A549 (cell line): ENCODE results near the gene PIH1D1. TPM values are rescaled to one million over a fixed set of nuclear protein-coding genes. Genes with fewer than 3 reads are reported as not detected.

Source experiments
- ATAC-seq, 2 experiments: fragments of 200-7000 bp in 1 of 2; fragments of >200 bp in 1 of 2; cut with Nextera tagmentation in 1 of 2; cut with Tn5 transposase in 1 of 2; 3 replicates each; pipeline versions ENCODE4 v1.8.0 to v1.9.1; 2018 to 2020; ENCODE audit warnings: mild to moderate bottlenecking in 1 of 2, moderate library complexity in 1 of 2
- CTCF ChIA-PET: fragments of 300-600 bp; sonication (Branson Sonifier 250); formaldehyde crosslinking; extraction: SDS; loops from one replicate; lab custom pipeline; 2021; ENCODE audit warnings: antibody characterized with exemption, inconsistent platforms; lab: Yijun Ruan, JAX
- POLR2A ChIA-PET: fragments of 350-600 bp; formaldehyde crosslinking; extraction: SDS; loops from one replicate; lab custom pipeline; 2021; ENCODE audit warnings: antibody characterized with exemption, inconsistent platforms; lab: Yijun Ruan, JAX
- DNase-seq, 2 experiments: peaks; one replicate each; pipeline versions ENCODE4 v3.0.0 to v3.0.0-alpha.2; 2011 to 2016; ENCODE audit warnings: low read depth in 1 of 2, low spot score in 1 of 2
- FAIRE-seq: peaks from 2 replicates; lab custom pipeline; 2011; peaks lifted over from hg19 to GRCh38; lab: Jason Lieb, UNC
- H3K27ac ChIP-seq, 2 experiments: fragments of >200 bp; sonication (Bioruptor Twin); formaldehyde crosslinking; 3 replicates each; pipeline ENCODE4 v1.5.1; 2016 to 2017
- H3K4me1 ChIP-seq: fragments of >200 bp; sonication (Bioruptor Twin); formaldehyde crosslinking; 3 replicates; pipeline ENCODE4 v1.6.1; 2016
- H3K4me2 ChIP-seq: fragments of >200 bp; sonication (Bioruptor Twin); formaldehyde crosslinking; 3 replicates; pipeline ENCODE4 v1.6.1; 2016
- H3K4me3 ChIP-seq: fragments of >200 bp; sonication (Bioruptor Twin); formaldehyde crosslinking; 3 replicates; pipeline ENCODE4 v1.5.1; 2016
- H3K9me3 ChIP-seq: fragments of >200 bp; sonication (Bioruptor Twin); formaldehyde crosslinking; 3 replicates; pipeline ENCODE4 v1.6.1; 2016
- CEBPB ChIP-seq, 2 experiments: fragments of >200 bp in 1 of 2; sonication (Bioruptor Twin) in 1 of 2; formaldehyde crosslinking in 1 of 2; IDR thresholded peaks; 2 replicates each; pipeline ENCODE4 v1.6.1; 2012 to 2016
- CTCF ChIP-seq: fragments of >200 bp; sonication (Bioruptor Twin); formaldehyde crosslinking; IDR thresholded peaks from 3 replicates; pipeline ENCODE4 v1.5.1; 2016
- FOSB ChIP-seq: fragments of 250-450 bp; sonication (Bioruptor Pico); IDR thresholded peaks from 2 replicates; pipeline ENCODE4 v1.5.0; 2020; ENCODE audit warnings: mild to moderate bottlenecking, moderate library complexity
- HDAC2 ChIP-seq: fragments of 200-600 bp; sonication (generic); IDR thresholded peaks from 2 replicates; pipeline ENCODE4 v1.6.1; 2016
- HEYL ChIP-seq: fragments of 250-450 bp; sonication (Bioruptor Pico); IDR thresholded peaks from 2 replicates; pipeline ENCODE4 v1.8.0; 2021; ENCODE audit warnings: mild to moderate bottlenecking, moderate library complexity
- HMGXB4 ChIP-seq: fragments of 250-450 bp; sonication (Bioruptor Pico); IDR thresholded peaks from 2 replicates; pipeline ENCODE4 v1.5.0; 2021; ENCODE audit warnings: mild to moderate bottlenecking, moderate library complexity, borderline replicate concordance
- KDM5A ChIP-seq: fragments of 200-600 bp; sonication (generic); IDR thresholded peaks from 2 replicates; pipeline ENCODE4 v1.6.1; 2016; ENCODE audit warnings: antibody characterized with exemption, mild to moderate bottlenecking
- MAFK ChIP-seq: fragments of 450-650 bp; IDR thresholded peaks from 2 replicates; pipeline ENCODE4 v1.6.1; 2014; ENCODE audit not compliant: partially characterized antibody
- MAZ ChIP-seq: fragments of 150-350 bp; IDR thresholded peaks from 2 replicates; pipeline ENCODE4 v1.6.1; 2014; ENCODE audit warnings: antibody characterized with exemption, low read depth, low read length, borderline replicate concordance
- NPAS2 ChIP-seq: fragments of 250-450 bp; sonication (Bioruptor Pico); IDR thresholded peaks from 2 replicates; pipeline ENCODE4 v1.8.0; 2022; ENCODE audit warnings: mild to moderate bottlenecking, moderate library complexity, borderline replicate concordance
- POLR2AphosphoS2 ChIP-seq: conservative IDR thresholded peaks from 2 replicates; pipeline ENCODE4 v1.6.1; 2012; ENCODE audit warnings: low read length, improper control_type of control experiment, inconsistent platforms
- RAD21 ChIP-seq, 2 experiments: fragments of >200 bp in 1 of 2; sonication (Bioruptor Twin) in 1 of 2; formaldehyde crosslinking in 1 of 2; IDR thresholded peaks in 1 of 2; conservative IDR thresholded peaks in 1 of 2; 2 replicates in 1 of 2; 3 replicates in 1 of 2; pipeline ENCODE4 v1.6.1; 2012 to 2018; ENCODE audit warnings: inconsistent platforms in 1 of 2
- RARB ChIP-seq: fragments of 250-450 bp; sonication (Bioruptor Pico); IDR thresholded peaks from 2 replicates; pipeline ENCODE4 v1.8.0; 2021; ENCODE audit warnings: mild to moderate bottlenecking, moderate library complexity
- RCOR1 ChIP-seq: fragments of 150-350 bp; IDR thresholded peaks from 2 replicates; pipeline ENCODE4 v1.6.1; 2014; ENCODE audit warnings: antibody characterized with exemption, low read length, low read depth
- SMC3 ChIP-seq: fragments of >200 bp; sonication (Bioruptor Twin); formaldehyde crosslinking; IDR thresholded peaks from 3 replicates; pipeline ENCODE4 v1.6.1; 2018; ENCODE audit warnings: inconsistent platforms
- ZFP36 ChIP-seq: fragments of 450-650 bp; IDR thresholded peaks from 2 replicates; pipeline ENCODE4 v1.6.1; 2014; ENCODE audit warnings: borderline replicate concordance; ENCODE audit not compliant: partially characterized antibody
- WGBS: methylation state at CpG from one replicate; pipeline ENCODE4 v1.1.6; 2017; ENCODE audit errors: missing lambda C conversion rate; 5-methylcytosine and 5-hydroxymethylcytosine counted together
- polyA plus RNA-seq, 4 experiments: library from polyadenylated mRNA; depleted of rRNA in 3 of 4; stranded (reverse); fragments of >200 nt; fragmentation: RNase III in 1 of 4; extraction: RNeasy Plus Mini Kit Qiagen cat#74134 plus additional on column Dnase treatment in 1 of 4; gene quantifications; 2 replicates in 3 of 4; 3 replicates in 1 of 4; pipeline ENCODE4 v1.2.3, GENCODE V29; 2011 to 2017
- TF ChIP-seq, protein P1 (sequence below): IDR thresholded peaks from 2 replicates; pipeline ENCODE4 v1.6.1; 2012
- TF ChIP-seq, protein P2 (sequence below): IDR thresholded peaks from 2 replicates; pipeline ENCODE4 v1.6.1; 2012; ENCODE audit warnings: low read depth, borderline replicate concordance

Gene PIH1D1
- polyA plus RNA-seq, 2 of the 4 experiments (the other 2 are of a cell fraction) = 89.7 to 114 TPM

DNA sequence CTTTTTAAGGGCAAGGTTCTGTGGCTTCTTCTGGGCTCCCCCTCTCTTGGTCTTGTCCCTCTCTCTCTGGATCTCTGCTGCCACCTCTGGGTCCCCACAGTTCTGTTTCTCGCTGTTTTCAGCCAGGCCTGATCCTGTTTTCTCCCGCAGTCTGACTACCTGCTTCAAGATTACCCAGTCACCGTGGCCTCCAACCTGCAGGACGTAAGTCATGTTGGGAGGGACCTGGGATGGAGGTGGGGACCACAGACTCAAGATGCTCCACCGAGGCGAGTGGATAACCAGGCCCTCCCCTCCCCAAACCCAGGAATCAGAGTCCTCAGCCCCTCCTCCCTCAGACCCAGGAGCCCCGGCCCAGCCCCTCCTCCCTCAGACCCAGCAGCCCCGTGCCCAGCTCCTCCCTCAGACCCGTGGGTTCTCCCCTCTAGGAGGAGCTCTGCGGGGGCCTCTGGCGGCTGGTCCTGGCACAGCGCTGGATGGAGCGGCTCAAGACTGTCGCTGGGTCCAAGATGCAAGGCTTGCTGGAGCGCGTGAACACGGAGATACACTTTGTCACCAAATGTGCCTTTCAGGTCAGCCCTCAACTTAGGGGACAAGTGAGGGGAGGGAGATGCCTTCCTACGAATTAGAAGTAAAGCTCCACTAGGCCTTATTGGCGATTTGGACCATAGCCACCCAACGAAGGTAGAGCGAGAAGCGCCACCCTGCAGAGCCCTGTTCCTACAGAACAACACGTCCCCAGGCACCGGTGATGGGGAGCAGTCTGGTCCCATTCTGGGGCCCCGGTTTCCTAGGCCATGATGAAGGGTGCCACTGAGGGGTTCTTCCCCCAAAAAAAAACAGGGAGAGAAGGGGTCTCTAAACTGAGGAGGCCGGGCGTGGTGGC, 24.6 kb upstream of the PIH1D1 start:
- Histone ChIP-seq H3K27ac (peak overlapping the region; percentile 25 to 62; a peak in 3 of 6 replicates), H3K9me3 (no peaks in the 10 kb centered on the region), H3K4me2 (peak overlapping the region; percentile 70), H3K4me3 (no peak overlapping the region), H3K4me1 (peaks cover 21% of the 10 kb centered on the region)
- WGBS = 45% methylated on average over 27 of the region's 27 CpGs
- peak; percentile 80 to 82 for DNase-seq
- POLR2A ChIA-PET = interaction anchor here (0.5 to 1.2 kb wide), 6 partner anchors 12 to 199 kb away, joined by 3 to 12 read pairs (median 4); partner anchors contain the start of genes ALDH16A1 and RPS11
- peak; percentile 70 to 88 for ATAC-seq
- TF ChIP-seq FOSB (CRISPR knock-in tag) (no peak), POLR2AphosphoS2 (no peak), ZFP36 (peak; percentile 19), SMC3 (peak; percentile 41; the same call in 2 of the 3 replicates), RCOR1 (no peak), MAZ (0 out of 2 replicates have a peak, but pooled peaks have one; percentile 42), RAD21 (conservative IDR thresholded peaks at IDR 0.05 in 1 of 2, IDR thresholded peaks at IDR 0.05 in 1 of 2) (peak in 1 of 2 experiments; percentile 31; a peak in 3 of 5 replicates), CTCF (peak; percentile 50)
- TF ChIP-seq, protein P1, sequence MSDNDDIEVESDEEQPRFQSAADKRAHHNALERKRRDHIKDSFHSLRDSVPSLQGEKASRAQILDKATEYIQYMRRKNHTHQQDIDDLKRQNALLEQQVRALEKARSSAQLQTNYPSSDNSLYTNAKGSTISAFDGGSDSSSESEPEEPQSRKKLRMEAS = no peak
- TF ChIP-seq, protein P2, sequence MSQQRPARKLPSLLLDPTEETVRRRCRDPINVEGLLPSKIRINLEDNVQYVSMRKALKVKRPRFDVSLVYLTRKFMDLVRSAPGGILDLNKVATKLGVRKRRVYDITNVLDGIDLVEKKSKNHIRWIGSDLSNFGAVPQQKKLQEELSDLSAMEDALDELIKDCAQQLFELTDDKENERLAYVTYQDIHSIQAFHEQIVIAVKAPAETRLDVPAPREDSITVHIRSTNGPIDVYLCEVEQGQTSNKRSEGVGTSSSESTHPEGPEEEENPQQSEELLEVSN = 0 out of 2 replicates have a peak, but pooled peaks have one; percentile 26
- no peak for FAIRE-seq
- CTCF ChIA-PET = interaction anchor here (0.5 to 5.0 kb wide), 18 partner anchors 9 to 250 kb away, joined by 3 to 97 read pairs (median 4); partner anchors contain the start of genes ALDH16A1 and PIH1D1

DNA sequence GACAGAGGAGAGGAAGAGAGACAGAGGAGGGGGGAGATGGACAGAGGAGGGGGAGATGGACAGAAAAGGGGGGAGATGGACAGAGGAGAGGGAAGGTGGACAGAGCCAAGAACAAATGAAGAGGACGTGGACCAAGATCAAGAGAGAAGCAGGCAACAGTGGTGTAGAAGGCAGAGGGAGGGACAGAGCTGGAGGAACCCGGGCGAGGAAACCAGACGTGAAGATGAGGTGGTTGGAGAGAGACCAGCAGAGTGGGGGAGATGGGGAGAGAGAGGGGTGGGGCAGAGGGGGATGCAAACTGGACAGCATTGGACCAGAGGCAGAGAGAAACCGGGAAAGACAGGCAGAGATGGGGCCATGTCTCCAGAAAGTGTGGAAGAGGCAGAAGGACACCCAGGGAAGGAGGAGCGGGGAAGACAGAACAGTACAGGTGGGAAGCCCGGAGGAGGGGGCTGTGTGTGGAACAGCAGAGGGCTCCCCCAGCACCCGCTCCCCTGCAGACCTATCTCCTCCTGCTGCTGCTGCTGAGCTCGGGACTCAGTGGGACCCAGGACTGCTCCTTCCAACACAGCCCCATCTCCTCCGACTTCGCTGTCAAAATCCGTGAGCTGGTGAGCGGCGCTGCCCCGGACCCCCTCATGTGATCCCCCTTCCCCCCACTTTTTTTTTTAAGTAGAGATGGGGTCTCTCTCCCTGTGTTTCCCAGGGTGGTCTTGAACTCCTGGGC, 23.7 kb upstream of the PIH1D1 start:
- 0 out of 6 replicates have a peak overlapping the region, but pooled peaks of 1 of the 2 experiments have one; percentile 15 for H3K27ac ChIP-seq
- peaks cover 21% of the 10 kb centered on the region for H3K4me1 ChIP-seq
- no peak overlapping the region for H3K4me3 ChIP-seq
- 51% methylated on average over 15 of the region's 15 CpGs for WGBS
- ATAC-seq = peak; percentile 33 to 44
- no peak for FAIRE-seq
- ChIA-PET POLR2A (interaction anchor here (0.7 to 1.2 kb wide), 3 partner anchors 20 to 71 kb away, joined by 5 to 12 read pairs (median 6); partner anchors contain the start of genes ALDH16A1 and RPS11), CTCF (interaction anchor here (0.6 to 5.0 kb wide), 14 partner anchors 10 to 243 kb away, joined by 3 to 97 read pairs (median 7); partner anchors contain the start of genes ALDH16A1 and PIH1D1)
- peak overlapping the region; percentile 70; the same call in 2 of the 3 replicates for H3K4me2 ChIP-seq
- no peak for DNase-seq
- TF ChIP-seq HMGXB4 (CRISPR knock-in tag) = no peak
- H3K9me3 ChIP-seq = no peaks in the 10 kb centered on the region

GRCh38 chr19:49474542-49474924, 22.9 kb upstream of the PIH1D1 start:
- peak overlapping the region; percentile 92 for H3K4me2 ChIP-seq
- H3K27ac ChIP-seq = peak overlapping the region; percentile 77 to 91
- ChIA-PET POLR2A (no interaction called here), CTCF (interaction anchor here (0.5 to 5.0 kb wide), 5 partner anchors 18 to 299 kb away, joined by 3 to 97 read pairs (median 5); partner anchors contain the start of genes ALDH16A1 and PIH1D1)
- ATAC-seq (no peak), DNase-seq (no peak), FAIRE-seq (no peak)
- H3K4me3 ChIP-seq = peak overlapping the region; percentile 59
- H3K4me1 ChIP-seq = peaks cover 21% of the 10 kb centered on the region
- 17% methylated on average over 10 of the region's 11 CpGs for WGBS
- no peak for TF ChIP-seq HEYL (CRISPR knock-in tag)
- TF ChIP-seq RARB (CRISPR knock-in tag) = no peak
- TF ChIP-seq CEBPB (IDR thresholded peaks at IDR 0.05) = no peak
- no peak for TF ChIP-seq MAFK
- no peak for TF ChIP-seq NPAS2 (CRISPR knock-in tag)
- no peak for TF ChIP-seq KDM5A
- TF ChIP-seq HDAC2 = no peak
- no peaks in the 10 kb centered on the region for H3K9me3 ChIP-seq
